Progenitor cell of endocrine pancreas (in vitro differentiated cells): ENCODE results near the gene GMPS. TPM values are rescaled to one million over a fixed set of nuclear protein-coding genes. Genes with fewer than 3 reads are reported as not detected.
A peak's percentile ranks its signal among the peaks of the same experiment; 100 is the strongest.

Experiments
- DNase-seq: peaks from one replicate; pipeline ENCODE4 v3.0.0; 2021; ENCODE audit warnings: low spot score; ENCODE audit not compliant: unreplicated experiment
- H3K27ac Mint-ChIP-seq: 2 replicates; pipeline ENCODE4 v1.8.0; 2021; ENCODE audit warnings: mild to moderate bottlenecking, moderate library complexity, mixed read lengths
- H3K27me3 Mint-ChIP-seq: 2 replicates; pipeline ENCODE4 v1.8.0; 2021; ENCODE audit warnings: mixed read lengths
- H3K36me3 Mint-ChIP-seq: 2 replicates; pipeline ENCODE4 v1.8.0; 2022; ENCODE audit warnings: mixed read lengths; ENCODE audit not compliant: insufficient read depth
- H3K4me1 Mint-ChIP-seq: 2 replicates; pipeline ENCODE4 v1.8.0; 2021; ENCODE audit warnings: low read depth, mixed read lengths
- H3K4me3 Mint-ChIP-seq: 2 replicates; pipeline ENCODE4 v1.8.0; 2021; ENCODE audit warnings: low read depth, mild to moderate bottlenecking, moderate library complexity, mixed read lengths
- H3K9me3 Mint-ChIP-seq: 2 replicates; pipeline ENCODE4 v1.8.0; 2021; ENCODE audit warnings: low read depth, mixed read lengths
- total RNA-seq: library from RNA; stranded (reverse); gene quantifications from 2 replicates; pipeline ENCODE4 v1.2.1, GENCODE V29; 2021
- TF ChIP-seq, protein P1 (sequence below): fragments of 200-600 bp; sonication (generic); IDR thresholded peaks from one replicate; pipeline ENCODE4 v1.5.0; 2021; ENCODE audit warnings: antibody characterized with exemption, mild to moderate bottlenecking; ENCODE audit not compliant: unreplicated experiment

Gene GMPS
- total RNA-seq, 1 donor from 2014 or later: 76.0 TPM

DNA sequence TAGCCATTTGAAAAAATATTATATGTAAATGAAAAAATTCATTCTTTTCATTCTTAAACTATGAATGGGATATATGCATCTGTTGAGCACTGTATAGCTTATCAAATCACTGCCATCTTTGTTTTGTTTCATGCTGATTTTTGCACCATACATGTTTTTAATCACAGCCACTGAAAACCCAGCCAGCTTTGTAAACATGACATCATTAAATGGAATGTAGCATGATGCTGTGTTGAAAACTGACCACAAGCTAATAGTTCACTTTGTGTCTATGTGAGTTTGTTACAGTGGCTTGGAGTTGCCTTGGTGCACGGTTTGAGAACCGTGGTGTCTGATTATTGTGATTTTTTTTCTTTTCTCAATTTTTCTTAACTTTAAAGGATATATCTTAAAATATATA is 75.7 kb downstream of the GMPS start:
- Mint-ChIP-seq H3K4me1 (peaks cover 1% of the 10 kb centered on the region), H3K27ac (no peak overlapping the region), H3K9me3 (no peaks in the 10 kb centered on the region), H3K27me3 (no peaks in the 10 kb centered on the region), H3K36me3 (peaks cover 9% of the 10 kb centered on the region), H3K4me3 (no peak overlapping the region)
- TF ChIP-seq, protein P1, sequence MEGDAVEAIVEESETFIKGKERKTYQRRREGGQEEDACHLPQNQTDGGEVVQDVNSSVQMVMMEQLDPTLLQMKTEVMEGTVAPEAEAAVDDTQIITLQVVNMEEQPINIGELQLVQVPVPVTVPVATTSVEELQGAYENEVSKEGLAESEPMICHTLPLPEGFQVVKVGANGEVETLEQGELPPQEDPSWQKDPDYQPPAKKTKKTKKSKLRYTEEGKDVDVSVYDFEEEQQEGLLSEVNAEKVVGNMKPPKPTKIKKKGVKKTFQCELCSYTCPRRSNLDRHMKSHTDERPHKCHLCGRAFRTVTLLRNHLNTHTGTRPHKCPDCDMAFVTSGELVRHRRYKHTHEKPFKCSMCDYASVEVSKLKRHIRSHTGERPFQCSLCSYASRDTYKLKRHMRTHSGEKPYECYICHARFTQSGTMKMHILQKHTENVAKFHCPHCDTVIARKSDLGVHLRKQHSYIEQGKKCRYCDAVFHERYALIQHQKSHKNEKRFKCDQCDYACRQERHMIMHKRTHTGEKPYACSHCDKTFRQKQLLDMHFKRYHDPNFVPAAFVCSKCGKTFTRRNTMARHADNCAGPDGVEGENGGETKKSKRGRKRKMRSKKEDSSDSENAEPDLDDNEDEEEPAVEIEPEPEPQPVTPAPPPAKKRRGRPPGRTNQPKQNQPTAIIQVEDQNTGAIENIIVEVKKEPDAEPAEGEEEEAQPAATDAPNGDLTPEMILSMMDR: no peak
- no peak for DNase-seq

DNA sequence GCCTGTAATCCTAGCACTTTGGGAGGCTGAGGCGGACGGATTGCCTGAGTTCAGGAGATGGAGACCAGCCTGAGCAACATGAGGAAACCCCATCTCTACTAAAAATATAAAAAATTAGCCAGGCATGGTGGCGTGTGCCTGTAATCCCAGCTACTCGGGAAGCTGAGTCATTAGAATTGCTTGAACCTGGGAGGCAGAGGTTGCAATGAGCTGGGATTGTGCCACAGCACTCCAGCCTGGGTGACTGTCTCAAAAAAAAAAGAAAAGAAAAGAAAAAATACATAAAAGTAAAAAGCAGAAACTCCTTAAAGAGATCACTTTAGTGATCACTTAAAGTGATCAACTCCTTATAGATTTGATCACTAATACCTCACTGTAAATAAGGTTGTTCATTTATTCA is 78.0 kb downstream of the GMPS start:
- no peak overlapping the region for H3K27ac Mint-ChIP-seq
- H3K36me3 Mint-ChIP-seq: peaks cover 10% of the 10 kb centered on the region
- H3K4me1 Mint-ChIP-seq: peaks cover 3% of the 10 kb centered on the region
- TF ChIP-seq, protein P1: no peak
- H3K9me3 Mint-ChIP-seq: peaks cover 10% of the 10 kb centered on the region
- no peak overlapping the region for H3K4me3 Mint-ChIP-seq
- H3K27me3 Mint-ChIP-seq: no peaks in the 10 kb centered on the region
- DNase-seq: no peak

DNA sequence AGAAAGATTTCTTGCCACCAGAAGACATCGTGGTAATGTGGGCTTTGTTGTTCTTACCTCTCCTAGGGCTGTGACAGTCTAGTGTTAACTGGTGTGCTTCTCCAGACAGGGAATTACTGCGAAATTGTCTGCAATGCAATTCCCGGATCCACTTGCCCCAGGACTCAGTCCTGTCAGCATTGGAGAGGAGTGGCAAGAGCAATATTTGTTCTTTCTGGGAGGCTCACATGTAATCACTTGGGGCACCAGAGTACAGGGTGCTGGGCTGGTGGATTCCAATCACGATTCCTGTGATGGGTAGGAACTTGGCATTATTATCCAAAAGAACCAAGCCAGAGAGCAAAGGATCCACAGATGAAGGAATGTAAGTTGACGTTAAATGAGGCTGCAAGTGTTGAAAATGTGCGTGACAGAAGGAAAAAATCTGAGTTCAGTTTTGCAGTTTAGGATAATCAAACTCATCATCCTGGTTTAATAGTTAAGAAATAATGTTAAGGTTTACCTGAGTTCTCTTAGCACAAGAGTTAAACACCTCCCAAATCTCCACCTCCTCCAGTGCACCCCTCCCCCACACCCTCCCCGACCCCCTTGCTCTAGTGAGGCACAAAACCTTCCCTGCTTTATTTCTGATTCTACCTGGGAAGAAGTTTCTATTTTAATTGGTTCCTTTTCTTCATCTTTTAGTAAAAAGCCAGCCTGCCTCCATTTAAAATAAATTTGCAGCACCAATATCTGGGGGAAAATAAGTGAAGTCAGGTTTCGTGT is 79.2 kb downstream of the GMPS start:
- peaks cover 12% of the 10 kb centered on the region for H3K36me3 Mint-ChIP-seq
- H3K4me3 Mint-ChIP-seq: no peak overlapping the region
- H3K4me1 Mint-ChIP-seq: peaks cover 3% of the 10 kb centered on the region
- no peak for DNase-seq
- no peaks in the 10 kb centered on the region for H3K27me3 Mint-ChIP-seq
- H3K9me3 Mint-ChIP-seq: peaks cover 10% of the 10 kb centered on the region
- peak overlapping the region; percentile 34 for H3K27ac Mint-ChIP-seq
- TF ChIP-seq, protein P1: no peak

DNA sequence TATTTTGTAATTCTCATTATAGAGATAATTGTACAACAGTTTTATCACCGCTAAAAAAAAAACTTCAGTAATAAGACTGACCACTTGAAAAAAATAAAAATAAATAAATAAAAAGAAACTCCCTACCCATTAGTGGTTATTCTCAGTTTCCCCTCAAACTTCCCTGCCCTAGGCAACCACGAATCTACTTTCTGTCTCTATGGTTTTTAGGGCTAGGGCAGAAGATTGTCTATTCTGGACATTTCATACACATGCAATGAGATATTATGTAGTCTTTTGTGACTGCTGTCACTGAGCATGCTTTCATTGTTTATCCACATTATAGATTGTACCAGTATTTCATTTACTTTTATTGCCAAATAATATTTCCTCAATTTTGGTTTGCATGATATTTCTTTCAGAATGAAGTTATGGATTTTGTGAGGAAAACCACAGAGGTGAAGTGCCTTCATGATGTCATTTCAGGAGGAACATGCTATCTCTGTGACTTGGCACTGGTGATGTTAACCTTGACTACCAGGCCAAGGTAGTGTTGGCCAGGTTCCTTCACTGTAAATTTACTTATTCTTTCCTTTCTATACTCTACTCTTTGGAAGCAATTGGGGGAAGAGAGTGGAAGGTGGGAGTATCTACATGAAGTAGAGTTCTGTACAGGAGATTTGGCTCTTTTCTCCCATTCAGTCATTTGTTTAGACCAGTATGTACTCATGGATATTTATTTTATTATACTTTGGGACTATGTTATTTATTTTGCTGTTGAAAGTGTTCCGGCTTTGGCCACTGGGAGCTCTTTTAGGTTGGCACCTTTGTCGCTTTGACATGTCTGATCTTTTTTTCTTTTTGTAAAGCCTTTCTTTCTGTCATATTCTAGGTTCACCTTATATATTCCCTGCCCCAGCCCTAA is 86.3 kb downstream of the GMPS start:
- TF ChIP-seq, protein P1: no peak
- Mint-ChIP-seq H3K4me3 (no peak overlapping the region), H3K27ac (no peak overlapping the region), H3K4me1 (peaks cover 15% of the 10 kb centered on the region), H3K27me3 (no peaks in the 10 kb centered on the region), H3K36me3 (peaks cover 18% of the 10 kb centered on the region), H3K9me3 (peaks cover 17% of the 10 kb centered on the region)
- DNase-seq: no peak

DNA sequence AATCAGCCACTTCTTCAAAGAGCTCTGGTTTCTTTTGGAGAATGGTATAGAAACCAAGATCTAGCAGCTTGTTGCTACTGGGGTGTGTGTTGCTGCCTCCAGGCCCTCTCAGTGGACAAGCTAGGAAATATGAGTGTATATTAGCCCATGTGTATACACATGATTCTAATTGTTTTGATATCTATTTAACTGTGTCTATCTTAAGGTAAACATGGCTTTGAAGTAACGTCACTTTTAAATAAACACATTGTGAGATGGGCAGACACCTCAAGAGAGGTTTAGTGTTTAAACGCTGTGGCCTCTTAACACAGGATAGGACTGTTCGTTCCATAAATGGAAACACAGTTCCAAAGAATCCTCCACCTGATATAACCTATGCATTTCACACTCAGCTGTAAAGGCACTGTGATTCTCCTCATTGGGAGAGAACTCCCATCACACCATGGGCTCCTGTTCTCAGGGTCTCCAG is 87.0 kb downstream of the GMPS start:
- H3K27ac Mint-ChIP-seq: no peak overlapping the region
- DNase-seq: no peak

More for the DNA sequence above, 87.0 kb downstream of the GMPS start:
- Mint-ChIP-seq H3K4me1 (peaks cover 13% of the 10 kb centered on the region), H3K36me3 (peaks cover 17% of the 10 kb centered on the region), H3K4me3 (no peak overlapping the region), H3K27me3 (no peaks in the 10 kb centered on the region), H3K9me3 (peaks cover 16% of the 10 kb centered on the region)
- TF ChIP-seq, protein P1: no peak
